HG02885 (cell line): ENCODE measurements around the gene FOXE3.

Experiments
- ATAC-seq: cut with Tn5 transposase; IDR thresholded peaks from one replicate; pipeline ENCODE4 v1.9.1; 2021; ENCODE audit warnings: mild to moderate bottlenecking; ENCODE audit not compliant: unreplicated experiment, poor library complexity

The FOXE3 gene

GRCh38 chr1:47433477-47434050, 17.5 kb downstream of the FOXE3 start:
- ATAC-seq = no peak

GRCh38 chr1:47434051-47434842, 18.2 kb downstream of the FOXE3 start:
- no peak for ATAC-seq

DNA sequence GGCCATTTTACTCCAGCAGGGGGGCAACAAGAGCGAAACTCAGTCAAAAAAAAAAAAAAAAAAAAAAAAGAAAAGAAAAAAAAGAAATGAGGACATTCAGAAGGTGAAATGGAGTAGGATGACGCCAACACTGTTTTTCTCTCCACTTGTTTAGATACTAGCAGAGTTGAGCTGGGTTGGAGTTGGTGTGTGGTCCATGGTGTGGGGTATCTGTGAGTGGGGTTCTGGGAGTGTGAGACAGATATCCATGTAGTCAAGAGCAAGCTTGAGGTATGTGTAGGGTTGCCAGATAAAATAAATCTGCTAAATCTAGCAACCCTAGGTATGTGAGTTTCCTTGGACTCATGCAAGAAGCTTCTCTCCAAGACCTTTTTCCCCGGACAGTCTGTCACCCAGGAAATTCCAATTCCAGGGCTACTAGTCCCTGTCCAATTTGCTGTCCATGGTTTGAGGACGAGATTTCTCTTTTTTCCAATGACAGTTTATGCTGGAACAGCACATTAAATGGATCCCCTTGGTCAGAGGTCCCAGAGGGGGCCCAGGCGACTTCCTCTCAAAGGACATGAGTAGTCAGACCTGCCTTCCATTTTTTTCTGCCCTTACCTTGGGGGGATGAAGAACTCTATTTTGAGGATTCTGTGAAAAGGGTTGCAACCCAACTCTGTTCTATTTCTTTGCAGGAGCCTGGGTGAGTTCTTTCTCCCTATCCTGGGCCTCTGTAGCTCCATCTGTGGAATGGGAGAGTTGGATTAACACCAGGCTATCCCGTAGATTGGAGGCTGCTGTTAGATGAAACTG, 19.6 kb downstream of the FOXE3 start:
- ATAC-seq = no peak

- peak; percentile 54 for ATAC-seq
Measured at GRCh38 chr1:47436304-47436978, 20.4 kb downstream of the FOXE3 start.

DNA sequence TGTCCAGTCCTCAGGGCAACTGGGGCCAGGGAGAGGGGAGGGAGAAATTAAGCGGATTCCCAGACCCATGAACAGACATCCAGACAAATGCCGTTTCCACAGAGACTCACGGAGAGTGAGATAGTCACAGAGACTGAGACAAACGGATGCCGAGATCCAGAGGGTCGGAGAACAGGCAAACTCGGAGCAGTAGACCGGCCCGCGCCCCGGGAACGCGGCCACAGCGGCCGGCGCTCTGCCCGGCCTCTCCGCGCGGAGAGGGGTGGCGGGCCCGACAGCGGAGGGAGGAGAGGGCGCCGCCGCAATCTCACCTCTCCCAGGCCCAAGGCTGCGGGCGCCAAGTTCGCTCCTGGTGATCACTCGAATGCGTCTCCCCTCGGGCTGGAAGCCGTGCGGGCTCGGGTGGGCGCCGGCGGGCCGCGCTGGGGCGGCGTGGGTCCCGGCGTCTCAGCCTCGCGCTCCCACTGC, 20.9 kb downstream of the FOXE3 start:
- ATAC-seq = peak; percentile 17

DNA sequence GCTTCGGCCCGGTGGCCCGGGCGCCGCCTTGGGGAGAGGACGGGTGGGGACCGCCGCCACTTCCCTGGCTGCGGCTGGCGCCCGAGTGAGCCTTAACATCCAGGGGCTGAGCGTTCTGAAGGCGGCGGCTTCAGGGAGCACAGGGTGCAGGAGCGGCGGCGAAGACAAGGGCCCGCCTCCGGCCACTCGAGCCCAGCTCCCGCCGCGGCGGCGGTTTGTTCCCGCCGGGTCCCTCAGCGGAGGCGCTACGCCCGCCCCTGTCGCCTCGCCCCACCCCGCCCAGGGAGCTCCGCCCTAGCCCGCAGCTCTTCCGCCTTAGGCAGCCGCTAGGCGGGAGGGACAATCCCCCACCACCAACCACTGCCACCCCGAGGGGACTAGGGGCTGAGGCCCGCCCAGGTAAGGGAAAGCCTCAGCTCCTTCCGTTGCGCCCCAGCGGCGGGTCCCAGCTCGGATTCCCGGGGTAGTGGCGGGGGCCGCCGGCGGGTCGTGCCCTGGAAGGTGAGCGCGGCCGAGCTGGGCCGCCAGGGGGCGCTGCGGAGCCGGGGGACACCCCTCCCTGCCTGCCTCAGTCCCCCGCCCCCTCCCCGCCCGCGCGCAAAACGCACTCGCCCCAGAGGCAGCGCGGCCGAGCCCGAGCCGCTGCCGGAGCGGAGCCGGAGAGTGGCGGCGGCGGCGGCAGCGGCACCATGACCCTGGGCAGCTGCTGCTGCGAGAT, 21.5 kb downstream of the FOXE3 start, which contains the start of gene FOXD2:
FOXD2 (plus strand) TSS at position 598 of the 718 bp plus-strand sequence; CDS start at position 690, 92 bp downstream.
- ATAC-seq = peak; percentile 86

GRCh38 chr1:47438165-47439016, 22.3 kb downstream of the FOXE3 start:
- ATAC-seq = peak; percentile 0

- ATAC-seq = no peak
Measured at GRCh38 chr1:47439017-47439818, 23.1 kb downstream of the FOXE3 start.

DNA sequence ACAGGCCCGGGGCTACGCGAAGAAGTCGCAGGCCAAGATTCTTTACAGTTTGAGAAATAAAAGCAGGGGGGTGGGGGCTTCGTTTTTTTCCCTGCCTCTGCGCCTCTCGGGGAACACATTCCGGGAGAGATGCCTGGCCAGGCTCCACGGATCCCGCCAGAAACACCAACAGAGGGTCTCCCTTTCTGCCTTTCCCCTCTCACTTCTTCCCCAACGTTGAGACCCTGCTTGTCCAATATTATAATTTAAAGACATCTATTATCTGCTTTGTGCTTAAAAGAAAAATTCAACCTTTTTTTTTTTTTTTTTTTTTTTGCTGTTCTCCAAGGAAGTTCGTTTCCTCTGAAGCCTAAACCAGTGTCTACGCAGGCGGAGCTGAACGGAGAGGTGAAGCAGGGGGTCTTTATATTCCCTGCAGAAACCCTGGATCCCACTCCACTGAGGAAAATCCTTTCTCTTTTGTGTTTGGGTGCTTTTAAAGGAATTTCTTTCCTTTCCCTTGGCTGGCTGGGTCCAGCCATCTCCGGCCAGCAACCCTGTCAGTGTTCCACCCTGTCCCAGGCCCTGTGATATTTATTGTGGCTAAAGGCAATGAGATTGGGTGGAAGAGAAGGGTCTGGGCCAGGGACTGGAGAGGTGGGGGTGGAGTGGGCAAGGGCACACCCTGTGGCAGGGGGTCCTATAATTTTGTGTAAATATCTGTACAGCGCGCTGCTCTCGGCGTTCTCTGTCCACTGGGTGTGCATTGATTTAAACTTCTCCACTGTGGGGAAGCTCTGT, 23.9 kb downstream of the FOXE3 start:
- ATAC-seq = no peak

- no peak for ATAC-seq
Measured at GRCh38 chr1:47440599-47441081, 24.6 kb downstream of the FOXE3 start.

- no peak for ATAC-seq
Measured at GRCh38 chr1:47441450-47442106, 25.5 kb downstream of the FOXE3 start.

DNA sequence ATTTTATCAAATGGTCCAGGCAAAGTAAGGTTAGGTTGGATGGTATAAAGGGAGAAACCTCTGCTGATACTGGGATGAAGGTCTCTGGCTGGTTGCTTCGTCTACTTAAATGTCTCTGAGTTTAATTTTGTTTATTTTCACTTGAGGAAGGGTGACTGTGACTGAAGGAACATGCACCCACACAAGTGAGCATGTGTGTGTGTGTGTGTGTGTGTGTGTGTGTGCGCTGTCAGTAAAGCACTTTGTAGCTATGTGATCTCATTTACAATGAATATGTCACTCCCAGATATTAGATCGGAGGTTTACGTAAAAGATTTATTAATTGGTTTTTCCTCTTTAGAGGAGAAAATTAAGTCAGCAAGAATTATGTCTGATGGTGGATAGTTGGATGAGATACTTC, 26.1 kb downstream of the FOXE3 start:
- ATAC-seq = no peak

DNA sequence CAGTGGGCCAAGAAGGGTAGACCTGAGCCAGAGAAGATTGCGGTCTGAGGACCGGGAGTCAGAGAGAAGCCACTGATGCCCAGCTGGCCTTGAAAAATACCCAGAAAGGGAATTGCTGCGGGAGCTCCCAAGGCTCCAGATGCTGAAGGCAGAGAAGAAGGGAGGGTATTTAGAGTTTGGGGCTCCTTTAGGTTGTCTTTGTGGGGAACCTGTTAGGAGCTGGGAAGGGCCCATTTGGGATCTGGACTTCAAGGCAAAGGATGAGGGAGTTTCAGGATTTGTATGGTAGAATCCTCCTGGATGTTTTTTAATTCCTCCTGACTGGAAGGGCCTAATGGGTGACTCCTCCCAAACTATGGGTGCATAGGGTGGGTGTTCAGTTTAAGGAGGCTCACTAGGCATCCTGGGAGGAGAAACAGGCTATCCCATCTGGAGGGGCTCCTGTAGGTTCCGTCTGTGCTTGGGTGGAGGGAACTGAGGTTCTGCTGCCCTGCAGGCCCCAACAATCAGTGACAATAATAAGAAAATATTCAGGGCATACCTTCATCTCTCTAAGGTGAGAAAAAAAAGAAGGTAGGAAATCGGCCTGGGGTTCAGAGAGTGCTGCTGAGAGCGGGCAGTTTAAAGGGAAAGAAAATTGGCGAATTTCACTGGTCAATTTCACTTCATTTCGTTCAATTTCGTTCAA, 26.9 kb downstream of the FOXE3 start:
- ATAC-seq = no peak

- no peak for ATAC-seq
Measured at GRCh38 chr1:47443530-47444296, 27.6 kb downstream of the FOXE3 start.

- no peak for ATAC-seq
Measured at GRCh38 chr1:47444297-47444561, 28.1 kb downstream of the FOXE3 start.
